ENCODE data around the gene TMEM59L.

DNA sequence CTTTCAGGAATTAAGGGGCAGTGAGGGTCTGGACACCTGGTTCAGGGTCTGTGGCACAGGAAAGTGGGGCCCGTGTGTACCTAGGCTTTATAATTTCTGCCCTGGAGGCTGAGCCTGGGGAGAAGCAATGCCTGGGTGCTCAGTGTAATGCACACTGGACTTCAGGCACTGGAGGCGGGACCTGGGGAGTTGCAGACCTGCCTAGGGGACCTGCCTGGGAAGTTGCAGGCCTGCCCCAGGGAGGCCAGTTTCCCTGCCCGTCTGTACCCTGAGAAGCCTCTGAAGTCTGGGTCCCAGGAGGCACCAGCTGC is 2.5 kb upstream of the TMEM59L start:
- TF ChIP-seq, protein P1, sequence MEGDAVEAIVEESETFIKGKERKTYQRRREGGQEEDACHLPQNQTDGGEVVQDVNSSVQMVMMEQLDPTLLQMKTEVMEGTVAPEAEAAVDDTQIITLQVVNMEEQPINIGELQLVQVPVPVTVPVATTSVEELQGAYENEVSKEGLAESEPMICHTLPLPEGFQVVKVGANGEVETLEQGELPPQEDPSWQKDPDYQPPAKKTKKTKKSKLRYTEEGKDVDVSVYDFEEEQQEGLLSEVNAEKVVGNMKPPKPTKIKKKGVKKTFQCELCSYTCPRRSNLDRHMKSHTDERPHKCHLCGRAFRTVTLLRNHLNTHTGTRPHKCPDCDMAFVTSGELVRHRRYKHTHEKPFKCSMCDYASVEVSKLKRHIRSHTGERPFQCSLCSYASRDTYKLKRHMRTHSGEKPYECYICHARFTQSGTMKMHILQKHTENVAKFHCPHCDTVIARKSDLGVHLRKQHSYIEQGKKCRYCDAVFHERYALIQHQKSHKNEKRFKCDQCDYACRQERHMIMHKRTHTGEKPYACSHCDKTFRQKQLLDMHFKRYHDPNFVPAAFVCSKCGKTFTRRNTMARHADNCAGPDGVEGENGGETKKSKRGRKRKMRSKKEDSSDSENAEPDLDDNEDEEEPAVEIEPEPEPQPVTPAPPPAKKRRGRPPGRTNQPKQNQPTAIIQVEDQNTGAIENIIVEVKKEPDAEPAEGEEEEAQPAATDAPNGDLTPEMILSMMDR (IDR thresholded peaks at IDR 0.05): no peak
- no peak for TF ChIP-seq POLR2A (IDR thresholded peaks at IDR 0.05)
- TF ChIP-seq POLR2AphosphoS5 (IDR thresholded peaks at IDR 0.05): no peak
